ENCODE results near the gene VIT. TPM values are rescaled to one million over a fixed set of nuclear protein-coding genes. Genes with fewer than 3 reads are reported as not detected.

Gene VIT
- polyA plus RNA-seq, 1 of the 3 experiments (the other 2 are of a cell fraction): not detected

GRCh38 chr2:36676364-36676763 is 20.1 kb upstream of the VIT start:
- Histone ChIP-seq H3K9me3 (peaks cover 9% of the 10 kb centered on the region; the same call in 1 of the 2 replicates), H3F3A (replicated peaks; ENCODE audit: insufficient read depth) (peaks cover 4% of the 10 kb centered on the region), H3K4me1 (ENCODE audit: control insufficient read depth in 1 of 2, insufficient read depth in 2 of 2, low read depth in 1 of 2, low read length in 1 of 2) (peaks cover 0 to 6% of the 10 kb centered on the region in 2 experiments; a peak in 1 of 4 replicates), H3K4me3 (ENCODE audit: low read depth in 2 of 2, low read length in 1 of 2) (no peak overlapping the region), H3K36me3 (replicated peaks in 1 of 2; ENCODE audit: control insufficient read depth in 1 of 2, insufficient read depth in 2 of 2, low read length in 1 of 2) (no peaks in the 10 kb centered on the region), H3K79me2 (ENCODE audit: insufficient read depth) (no peaks in the 10 kb centered on the region), H3K9me2 (no peaks in the 10 kb centered on the region), H3K4me2 (no peak overlapping the region), H2AFZ (ENCODE audit: low read depth) (no peak overlapping the region), H3K9ac (no peak overlapping the region), H3K27me3 (ENCODE audit: insufficient read depth) (no peaks in the 10 kb centered on the region), H3K27ac (ENCODE audit: low read depth in 2 of 2, low read length in 1 of 2) (no peak overlapping the region), H4K20me1 (ENCODE audit: insufficient read depth) (no peaks in the 10 kb centered on the region)
- ChIA-PET CTCF (interaction anchor here (0.9 to 2.7 kb wide), 4 partner anchors 9 to 324 kb away, joined by 3 to 24 read pairs (median 4); no protein-coding TSS in a partner anchor), POLR2A (no interaction called here)
- no peak for DNase-seq
- 3% methylated on average over 1 of the region's 1 CpG for WGBS (ENCODE audit: low lambda C conversion rate)
- TF ChIP-seq FOSL2 (IDR thresholded peaks at IDR 0.05; ENCODE audit: borderline replicate concordance, low read depth) (no peak), NRF1 (IDR thresholded peaks at IDR 0.05; ENCODE audit: low read depth, low read length) (no peak), POLR2AphosphoS5 (IDR thresholded peaks at IDR 0.05; ENCODE audit: low read depth, low read length) (no peak), REST (IDR thresholded peaks at IDR 0.05; ENCODE audit: low read depth, low read length) (no peak), FOXM1 (IDR thresholded peaks at IDR 0.05; ENCODE audit: low read depth) (no peak), SMC3 (IDR thresholded peaks at IDR 0.05; ENCODE audit: low read depth, low read length) (no peak), MXI1 (IDR thresholded peaks at IDR 0.05; ENCODE audit: low read depth, low read length) (no peak), TCF12 (IDR thresholded peaks at IDR 0.05) (no peak), CTCF (IDR thresholded peaks at IDR 0.05) (no peak), RAD21 (IDR thresholded peaks at IDR 0.05; ENCODE audit: low read length) (no peak), SIN3A (IDR thresholded peaks at IDR 0.05; ENCODE audit: borderline replicate concordance, low read depth, low read length) (no peak), PBX3 (IDR thresholded peaks at IDR 0.05) (no peak), JUND (IDR thresholded peaks at IDR 0.05) (no peak), GATA2 (CRISPR knock-in tag; IDR thresholded peaks at IDR 0.05) (no peak), FOXJ3 (CRISPR knock-in tag; IDR thresholded peaks at IDR 0.05) (no peak), IRF3 (IDR thresholded peaks at IDR 0.05; ENCODE audit: low read depth, low read length) (no peak), USF2 (IDR thresholded peaks at IDR 0.05; ENCODE audit: borderline replicate concordance, low read depth, low read length) (no peak), YY1 (IDR thresholded peaks at IDR 0.05; ENCODE audit: low read depth) (no peak), ZBTB33 (IDR thresholded peaks at IDR 0.05; ENCODE audit: borderline replicate concordance, low read depth) (no peak)

All from SK-N-SH (cell line).